SK-N-SH (cell line): Measurements from ENCODE around the gene MAP2K5. TPM values are rescaled to one million over a fixed set of nuclear protein-coding genes. Genes with fewer than 3 reads are reported as not detected.

Experiments
- CTCF ChIA-PET: fragments of 300-600, 350-600 bp; formaldehyde crosslinking; extraction: SDS; loops from one replicate; lab custom pipeline; 2021; lab: Yijun Ruan, JAX
- POLR2A ChIA-PET: fragments of 350-600 bp; sonication (Branson Sonifier 250); formaldehyde crosslinking; extraction: SDS; loops from one replicate; lab custom pipeline; 2020; ENCODE audit warnings: antibody characterized with exemption, inconsistent platforms; lab: Yijun Ruan, JAX
- DNase-seq: peaks from one replicate; pipeline ENCODE4 v3.0.0; 2012
- H2AFZ ChIP-seq: fragments of 200-600 bp; sonication (generic); 2 replicates; pipeline ENCODE4 v1.8.1; 2016; ENCODE audit warnings: antibody characterized with exemption, mild to moderate bottlenecking, low read depth
- H3F3A ChIP-seq: fragments of 200-600 bp; sonication (generic); replicated peaks from 2 replicates; pipeline ENCODE3; 2016; ENCODE audit warnings: antibody characterized with exemption, mild to moderate bottlenecking; ENCODE audit not compliant: insufficient read depth
- H3K27ac ChIP-seq, 2 experiments: fragments of 200-500 bp in 1 of 2; fragments of 200-600 bp in 1 of 2; sonication (Bioruptor generic) in 1 of 2; sonication (generic), shearing (Covaris generic) in 1 of 2; 2 replicates each; pipeline versions ENCODE4 v1.5.1 to v1.6.1; 2014 to 2016; ENCODE audit warnings: low read depth in 2 of 2, inconsistent platforms in 1 of 2, low read length in 1 of 2, mild to moderate bottlenecking in 1 of 2, mixed read lengths in 1 of 2
- H3K27me3 ChIP-seq: fragments of 200-600 bp; sonication (generic), shearing (Covaris generic); 2 replicates; pipeline ENCODE4 v1.6.1; 2016; ENCODE audit warnings: mixed run types; ENCODE audit not compliant: insufficient read depth
- H3K36me3 ChIP-seq, 2 experiments: fragments of 200-500 bp in 1 of 2; fragments of 200-600 bp in 1 of 2; sonication (Bioruptor generic) in 1 of 2; sonication (generic) in 1 of 2; replicated peaks in 1 of 2; 2 replicates each; pipeline versions ENCODE3 to v1.5.1; 2014 to 2016; ENCODE audit warnings: low read length in 1 of 2, mild to moderate bottlenecking in 1 of 2; ENCODE audit not compliant: insufficient read depth in 2 of 2, control insufficient read depth in 1 of 2
- H3K4me1 ChIP-seq, 2 experiments: fragments of 200-500 bp in 1 of 2; fragments of 200-600 bp in 1 of 2; sonication (Bioruptor generic) in 1 of 2; sonication (generic), shearing (Covaris generic) in 1 of 2; 2 replicates each; pipeline versions ENCODE4 v1.5.1 to v1.6.1; 2014 to 2016; ENCODE audit warnings: low read depth in 1 of 2, low read length in 1 of 2, mixed run types in 1 of 2; ENCODE audit not compliant: insufficient read depth in 2 of 2, control insufficient read depth in 1 of 2
- H3K4me2 ChIP-seq: fragments of 200-600 bp; sonication (generic), shearing (Covaris generic); 2 replicates; pipeline ENCODE4 v1.6.1; 2017; ENCODE audit warnings: mixed run types
- H3K4me3 ChIP-seq, 2 experiments: fragments of 200-500 bp in 1 of 2; fragments of 200-600 bp in 1 of 2; sonication (Bioruptor generic) in 1 of 2; sonication (generic), shearing (Covaris generic) in 1 of 2; 2 replicates each; pipeline versions ENCODE4 v1.5.1 to v1.8.1; 2014 to 2016; ENCODE audit warnings: low read depth in 2 of 2, inconsistent platforms in 1 of 2, low read length in 1 of 2, mild to moderate bottlenecking in 1 of 2, mixed read lengths in 1 of 2, moderate library complexity in 1 of 2
- H3K79me2 ChIP-seq: fragments of 200-600 bp; sonication (generic); 2 replicates; pipeline ENCODE4 v1.8.1; 2017; ENCODE audit warnings: mild to moderate bottlenecking; ENCODE audit not compliant: insufficient read depth
- H3K9ac ChIP-seq: fragments of 200-600 bp; sonication (generic); 2 replicates; pipeline ENCODE4 v1.6.1; 2017; ENCODE audit warnings: mixed run types
- H3K9me2 ChIP-seq: fragments of 200-600 bp; sonication (generic); 2 replicates; pipeline ENCODE4 v1.6.1; 2017; ENCODE audit warnings: mixed run types
- H3K9me3 ChIP-seq: fragments of 200-600 bp; sonication (generic); 2 replicates; pipeline ENCODE4 v1.6.1; 2017; ENCODE audit warnings: mixed run types, mild to moderate bottlenecking, moderate library complexity
- H4K20me1 ChIP-seq: fragments of 200-600 bp; sonication (generic); 2 replicates; pipeline ENCODE4 v1.6.1; 2017; ENCODE audit warnings: mild to moderate bottlenecking, mixed run types; ENCODE audit not compliant: insufficient read depth
- CHD2 ChIP-seq: fragments of 150-350 bp; IDR thresholded peaks from 2 replicates; pipeline ENCODE4 v1.6.1; 2018; ENCODE audit warnings: low read length; ENCODE audit not compliant: partially characterized antibody
- CTCF ChIP-seq: fragments of 200-600 bp; sonication (generic); IDR thresholded peaks from 2 replicates; pipeline ENCODE4 v1.6.1; 2017; ENCODE audit warnings: antibody characterized with exemption, mild to moderate bottlenecking, moderate library complexity
- IRF3 ChIP-seq: fragments of 150-350 bp; IDR thresholded peaks from 2 replicates; pipeline ENCODE4 v1.6.1; 2016; ENCODE audit warnings: mild to moderate bottlenecking, low read depth, low read length
- JUND ChIP-seq: IDR thresholded peaks from 2 replicates; pipeline ENCODE4 v1.4.0; 2012
- NFIC ChIP-seq: IDR thresholded peaks from 2 replicates; pipeline ENCODE4 v1.4.0; 2012; ENCODE audit warnings: borderline replicate concordance
- PBX3 ChIP-seq: IDR thresholded peaks from 2 replicates; pipeline ENCODE4; 2012
- TAF1 ChIP-seq: IDR thresholded peaks from 2 replicates; pipeline ENCODE4 v1.6.1; 2012; ENCODE audit warnings: low read depth, mild to moderate bottlenecking, low read length, moderate library complexity, borderline replicate concordance
- TCF12 ChIP-seq: IDR thresholded peaks from 2 replicates; pipeline ENCODE4 v1.4.0; 2012
- USF2 ChIP-seq: fragments of 150-350 bp; IDR thresholded peaks from 2 replicates; pipeline ENCODE4 v1.6.1; 2017; ENCODE audit warnings: antibody characterized with exemption, low read length, low read depth, borderline replicate concordance
- YY1 ChIP-seq: IDR thresholded peaks from 2 replicates; pipeline ENCODE4 v1.4.0; 2012; ENCODE audit warnings: low read depth, mild to moderate bottlenecking
- ZBTB33 ChIP-seq: IDR thresholded peaks from 2 replicates; pipeline ENCODE4 v1.4.0; 2012; ENCODE audit warnings: low read depth, borderline replicate concordance
- WGBS: methylation state at CpG from one replicate; pipeline ENCODE4 v1.1.6; 2017; ENCODE audit warnings: low lambda C conversion rate; 5-methylcytosine and 5-hydroxymethylcytosine counted together
- polyA plus RNA-seq, 3 experiments: library from polyadenylated mRNA; depleted of rRNA; stranded (reverse); fragments of >200 nt; gene quantifications; 2 replicates each; pipeline ENCODE4 v1.2.3, GENCODE V29; 2012

Gene MAP2K5
- polyA plus RNA-seq, 1 of the 3 experiments (the other 2 are of a cell fraction): 6.2 TPM

GRCh38 chr15:67852418-67852817 is 309.9 kb downstream of the MAP2K5 start:
- H3K79me2 ChIP-seq: no peaks in the 10 kb centered on the region
- H4K20me1 ChIP-seq: no peaks in the 10 kb centered on the region
- TF ChIP-seq TAF1: no peak
- no peak for TF ChIP-seq JUND
- TF ChIP-seq TCF12: no peak
- no peak for TF ChIP-seq YY1
- TF ChIP-seq CHD2: no peak
- H3K4me3 ChIP-seq: no peak overlapping the region
- H3K9me2 ChIP-seq: no peaks in the 10 kb centered on the region
- ChIA-PET CTCF (interaction anchor here (4.2 kb wide), 1 partner anchor 11 kb away, joined by 31 read pairs; no protein-coding TSS in a partner anchor), POLR2A (no interaction called here)
- DNase-seq: no peak
- no peak overlapping the region for H3K4me2 ChIP-seq
- H2AFZ ChIP-seq: no peak overlapping the region
- H3F3A ChIP-seq: no peaks in the 10 kb centered on the region
- H3K36me3 ChIP-seq: no peaks in the 10 kb centered on the region
- H3K27me3 ChIP-seq: no peaks in the 10 kb centered on the region
- WGBS: 63% methylated on average over 3 of the region's 3 CpGs
- H3K27ac ChIP-seq: no peak overlapping the region
- H3K9me3 ChIP-seq: no peaks in the 10 kb centered on the region
- H3K4me1 ChIP-seq: peaks cover 0 to 9% of the 10 kb centered on the region in 2 experiments; a peak in 1 of 4 replicates
- no peak overlapping the region for H3K9ac ChIP-seq

GRCh38 chr15:67853454-67853853 is 311.0 kb downstream of the MAP2K5 start:
- Histone ChIP-seq H4K20me1 (no peaks in the 10 kb centered on the region), H3K27me3 (no peaks in the 10 kb centered on the region), H3K9ac (no peak overlapping the region), H3K27ac (no peak overlapping the region), H3F3A (no peaks in the 10 kb centered on the region), H3K4me2 (no peak overlapping the region), H3K9me2 (no peaks in the 10 kb centered on the region), H3K4me3 (no peak overlapping the region), H3K79me2 (no peaks in the 10 kb centered on the region), H3K36me3 (no peaks in the 10 kb centered on the region), H2AFZ (no peak overlapping the region), H3K9me3 (no peaks in the 10 kb centered on the region), H3K4me1 (peaks cover 0 to 7% of the 10 kb centered on the region in 2 experiments; a peak in 1 of 4 replicates)
- CTCF ChIA-PET: interaction anchor here (0.8 to 4.2 kb wide), 5 partner anchors 10 to 907 kb away, joined by 3 to 31 read pairs (median 3); no protein-coding TSS in a partner anchor
- DNase-seq: no peak
- no peak for TF ChIP-seq TCF12
- TF ChIP-seq IRF3: no peak
- no peak for TF ChIP-seq CTCF
- TF ChIP-seq JUND: no peak
- no peak for TF ChIP-seq NFIC
- TF ChIP-seq ZBTB33: no peak
- TF ChIP-seq PBX3: no peak
- no peak for TF ChIP-seq USF2
- 88% methylated on average over 3 of the region's 3 CpGs for WGBS
- POLR2A ChIA-PET: no interaction called here
